Cardiac fibroblast (primary cell): ENCODE measurements around the gene MDK.
A peak's percentile ranks its signal among the peaks of the same experiment; 100 is the strongest.

Experiments
- DNase-seq, 2 donors: peaks; one replicate each; pipeline versions ENCODE4 v3.0.0 to v3.0.0-alpha.2; 2010; ENCODE audit warnings: low read depth in 2 of 2
- H3K4me3 ChIP-seq, 2 donors: replicated peaks in 1 of 2; 1 replicate in 1 of 2; 2 replicates in 1 of 2; pipeline ENCODE4 v1.5.1; 2011; ENCODE audit warnings: low read depth in 2 of 2, low read length in 2 of 2, mild to moderate bottlenecking in 2 of 2, moderate library complexity in 1 of 2
- TF ChIP-seq, protein P1 (sequence below): IDR thresholded peaks from one replicate; pipeline ENCODE4 v1.5.1; 2011; ENCODE audit warnings: low read depth, mild to moderate bottlenecking, low read length, inconsistent platforms

Gene MDK

GRCh38 chr11:46335890-46336562 is 45.4 kb upstream of the MDK start:
- H3K4me3 ChIP-seq: no peak overlapping the region
- DNase-seq: no peak
- TF ChIP-seq, protein P1, sequence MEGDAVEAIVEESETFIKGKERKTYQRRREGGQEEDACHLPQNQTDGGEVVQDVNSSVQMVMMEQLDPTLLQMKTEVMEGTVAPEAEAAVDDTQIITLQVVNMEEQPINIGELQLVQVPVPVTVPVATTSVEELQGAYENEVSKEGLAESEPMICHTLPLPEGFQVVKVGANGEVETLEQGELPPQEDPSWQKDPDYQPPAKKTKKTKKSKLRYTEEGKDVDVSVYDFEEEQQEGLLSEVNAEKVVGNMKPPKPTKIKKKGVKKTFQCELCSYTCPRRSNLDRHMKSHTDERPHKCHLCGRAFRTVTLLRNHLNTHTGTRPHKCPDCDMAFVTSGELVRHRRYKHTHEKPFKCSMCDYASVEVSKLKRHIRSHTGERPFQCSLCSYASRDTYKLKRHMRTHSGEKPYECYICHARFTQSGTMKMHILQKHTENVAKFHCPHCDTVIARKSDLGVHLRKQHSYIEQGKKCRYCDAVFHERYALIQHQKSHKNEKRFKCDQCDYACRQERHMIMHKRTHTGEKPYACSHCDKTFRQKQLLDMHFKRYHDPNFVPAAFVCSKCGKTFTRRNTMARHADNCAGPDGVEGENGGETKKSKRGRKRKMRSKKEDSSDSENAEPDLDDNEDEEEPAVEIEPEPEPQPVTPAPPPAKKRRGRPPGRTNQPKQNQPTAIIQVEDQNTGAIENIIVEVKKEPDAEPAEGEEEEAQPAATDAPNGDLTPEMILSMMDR: no peak

DNA sequence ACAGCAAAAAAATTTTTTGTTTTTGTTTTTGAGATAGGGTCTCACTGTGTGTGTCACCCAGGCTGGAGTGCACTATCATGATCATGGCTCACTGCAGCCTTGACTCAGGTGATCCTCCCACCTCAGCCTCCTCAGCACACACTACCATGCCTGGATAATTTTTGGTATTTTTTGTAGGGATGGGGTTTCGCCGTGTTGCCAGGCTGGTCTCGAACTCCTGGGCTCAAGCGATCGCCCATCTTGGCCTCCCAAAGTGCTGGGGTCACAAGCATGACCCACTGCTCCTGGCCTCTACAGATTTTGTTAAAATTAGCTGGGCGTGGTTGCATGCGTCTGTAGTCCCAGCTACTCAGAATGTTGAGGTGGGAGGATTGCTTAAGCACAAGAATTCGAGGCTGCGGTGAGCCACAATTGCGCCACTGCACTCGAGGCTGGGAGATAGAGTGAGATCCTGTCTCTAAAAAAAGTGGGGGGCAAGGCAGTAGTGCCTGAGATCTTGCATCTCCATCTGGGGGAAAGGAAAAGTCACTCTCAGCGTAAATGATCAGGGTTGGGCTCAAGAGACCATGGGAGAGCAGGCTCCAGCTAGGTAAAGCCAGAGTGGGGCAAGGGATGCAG is 44.8 kb upstream of the MDK start:
- TF ChIP-seq, protein P1: no peak
- no peak overlapping the region for H3K4me3 ChIP-seq
- peak; percentile 34 to 77 for DNase-seq

- TF ChIP-seq, protein P1: no peak
- no peak for DNase-seq
- H3K4me3 ChIP-seq: no peak overlapping the region
Measured at GRCh38 chr11:46337626-46338345, 43.7 kb upstream of the MDK start.

GRCh38 chr11:46338636-46338987 is 42.9 kb upstream of the MDK start:
- TF ChIP-seq, protein P1: no peak
- H3K4me3 ChIP-seq: no peak overlapping the region
- DNase-seq: no peak

- TF ChIP-seq, protein P1: no peak
- no peak for DNase-seq
- no peak overlapping the region for H3K4me3 ChIP-seq
Measured at GRCh38 chr11:46338988-46339666, 42.3 kb upstream of the MDK start.

DNA sequence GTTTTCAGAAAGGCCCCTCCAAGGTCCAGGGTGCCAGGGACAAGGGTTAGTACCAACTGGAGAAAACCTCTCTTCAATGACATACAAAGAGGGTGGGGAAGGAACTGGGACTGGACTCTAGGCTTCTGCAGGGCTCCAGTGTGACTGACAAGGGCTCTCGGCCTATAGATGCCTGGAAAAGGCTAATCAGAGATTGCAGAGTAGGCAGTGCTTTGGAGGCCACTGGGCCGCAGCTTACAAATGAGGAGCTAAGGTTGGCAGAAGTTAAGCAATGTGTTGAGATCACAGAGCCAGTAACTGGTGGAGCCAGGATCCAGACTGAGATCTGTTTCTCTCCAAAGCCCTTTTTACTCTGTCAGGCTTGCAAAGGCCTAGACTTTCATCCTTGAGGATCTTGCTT is 41.7 kb upstream of the MDK start:
- TF ChIP-seq, protein P1: no peak
- H3K4me3 ChIP-seq: no peak overlapping the region
- DNase-seq: peak in 1 of 2 donors; percentile 59
